SU-DHL-6 (cell line): ENCODE data around the gene EIF5A.

ENCODE experiments used
- H2AFZ ChIP-seq: fragments of 200-600 bp; sonication (generic); 2 replicates; pipeline ENCODE4 v1.6.1; 2014; ENCODE audit warnings: low read depth, mild to moderate bottlenecking, moderate library complexity, mixed read lengths, antibody characterized with exemption, low read length; ENCODE audit not compliant: severe bottlenecking
- H3F3A ChIP-seq: fragments of 200-600 bp; shearing (Covaris generic); 2 replicates; pipeline ENCODE4 v1.6.0; 2016; ENCODE audit warnings: antibody characterized with exemption, mild to moderate bottlenecking; ENCODE audit not compliant: insufficient read depth
- H3K27ac ChIP-seq: fragments of 200-600 bp; sonication (generic); 2 replicates; pipeline ENCODE4 v1.5.1; 2016; ENCODE audit warnings: low read depth, mild to moderate bottlenecking, low read length, moderate library complexity, mixed read lengths
- H3K27me3 ChIP-seq: fragments of 200-600 bp; sonication (generic), shearing (Covaris generic); 2 replicates; pipeline ENCODE4 v1.6.0; 2014; ENCODE audit warnings: mild to moderate bottlenecking, low read length
- H3K36me3 ChIP-seq: fragments of 200-600 bp; sonication (generic); 2 replicates; pipeline ENCODE4 v1.6.1; 2014; ENCODE audit warnings: mild to moderate bottlenecking, low read length, mixed read lengths
- H3K4me2 ChIP-seq: fragments of 300-600, 200-600 bp; shearing (Covaris generic), sonication (generic); 2 replicates; pipeline ENCODE4 v1.6.0; 2014; ENCODE audit warnings: low read length, low read depth, mild to moderate bottlenecking; ENCODE audit not compliant: poor library complexity, severe bottlenecking
- H3K4me3 ChIP-seq: fragments of 200-600 bp; sonication (generic); 2 replicates; pipeline ENCODE4 v1.5.1; 2014; ENCODE audit warnings: antibody characterized with exemption, low read length, mild to moderate bottlenecking, mixed read lengths; ENCODE audit not compliant: insufficient read depth, poor library complexity, severe bottlenecking
- H3K79me2 ChIP-seq: fragments of 200-600 bp; sonication (generic); 2 replicates; pipeline ENCODE4 v1.6.1; 2014; ENCODE audit warnings: mild to moderate bottlenecking, low read length, moderate library complexity; ENCODE audit not compliant: insufficient read depth
- H3K9ac ChIP-seq: fragments of 200-600 bp; sonication (generic); 2 replicates; pipeline ENCODE4 v1.7.0; 2014; ENCODE audit warnings: mild to moderate bottlenecking, low read length
- H3K9me2 ChIP-seq: fragments of 200-600 bp; sonication (generic); replicated peaks from 2 replicates; pipeline ENCODE4 v1.6.1; 2014; ENCODE audit warnings: low read length; ENCODE audit not compliant: insufficient read depth
- H3K9me3 ChIP-seq: fragments of 200-600 bp; sonication (generic); 2 replicates; pipeline ENCODE4 v1.6.1; 2014; ENCODE audit warnings: low read length, mixed read lengths; ENCODE audit not compliant: insufficient read depth
- H4K20me1 ChIP-seq: fragments of 200-600 bp; sonication (generic); 2 replicates; pipeline ENCODE4 v1.6.1; 2014; ENCODE audit warnings: low read depth, mild to moderate bottlenecking, antibody characterized with exemption, low read length, moderate library complexity, mixed read lengths
- CTCF ChIP-seq: fragments of 200-600 bp; sonication (generic); IDR thresholded peaks from one replicate; pipeline ENCODE4 v1.5.1; 2017; ENCODE audit warnings: antibody characterized with exemption, mild to moderate bottlenecking, low read length, moderate library complexity; ENCODE audit not compliant: insufficient read depth, poor library complexity, severe bottlenecking
- EZH2phosphoT487 ChIP-seq: fragments of 200-600 bp; sonication (generic), shearing (Covaris generic); conservative IDR thresholded peaks from 2 replicates; pipeline ENCODE4 v1.6.1; 2018; ENCODE audit warnings: mild to moderate bottlenecking, antibody characterized with exemption, low read length, moderate library complexity, mixed read lengths

EIF5A gene

GRCh38 chr17:7292194-7292593 is 15.2 kb upstream of the EIF5A start:
- no peaks in the 10 kb centered on the region for H3K27me3 ChIP-seq
- no peaks in the 10 kb centered on the region for H4K20me1 ChIP-seq
- H3K9me3 ChIP-seq: no peaks in the 10 kb centered on the region

GRCh38 chr17:7292729-7293128 is 14.7 kb upstream of the EIF5A start:
- Histone ChIP-seq H3K4me3 (no peak overlapping the region), H3K27ac (no peak overlapping the region), H3K79me2 (no peaks in the 10 kb centered on the region), H2AFZ (no peak overlapping the region), H3F3A (no peaks in the 10 kb centered on the region), H3K9me2 (no peaks in the 10 kb centered on the region), H3K36me3 (no peaks in the 10 kb centered on the region), H3K9me3 (no peaks in the 10 kb centered on the region), H4K20me1 (no peaks in the 10 kb centered on the region), H3K27me3 (no peaks in the 10 kb centered on the region), H3K4me2 (no peak overlapping the region), H3K9ac (no peak overlapping the region)
- TF ChIP-seq EZH2phosphoT487 (no peak), CTCF (no peak)

More at GRCh38 chr17:7292194-7292593, 15.2 kb upstream of the EIF5A start:
- Histone ChIP-seq H2AFZ (no peak overlapping the region), H3K4me3 (no peak overlapping the region), H3K9ac (no peak overlapping the region), H3K27ac (no peak overlapping the region), H3F3A (no peaks in the 10 kb centered on the region), H3K79me2 (no peaks in the 10 kb centered on the region), H3K9me2 (no peaks in the 10 kb centered on the region), H3K36me3 (no peaks in the 10 kb centered on the region), H3K4me2 (no peak overlapping the region)
- no peak for TF ChIP-seq EZH2phosphoT487
- TF ChIP-seq CTCF: no peak

- no peak overlapping the region for H3K4me3 ChIP-seq
These were observed 14.3 kb upstream of the EIF5A start for GRCh38 chr17:7293159-7293558.

More at GRCh38 chr17:7293159-7293558, 14.3 kb upstream of the EIF5A start:
- H3K79me2 ChIP-seq: no peaks in the 10 kb centered on the region
- no peaks in the 10 kb centered on the region for H3K36me3 ChIP-seq
- no peak overlapping the region for H2AFZ ChIP-seq
- no peak overlapping the region for H3K27ac ChIP-seq
- no peaks in the 10 kb centered on the region for H4K20me1 ChIP-seq
- H3K9me3 ChIP-seq: no peaks in the 10 kb centered on the region
- TF ChIP-seq EZH2phosphoT487: no peak
- no peak for TF ChIP-seq CTCF
- H3K27me3 ChIP-seq: no peaks in the 10 kb centered on the region
- H3K9ac ChIP-seq: no peak overlapping the region
- no peak overlapping the region for H3K4me2 ChIP-seq
- no peaks in the 10 kb centered on the region for H3F3A ChIP-seq
- no peaks in the 10 kb centered on the region for H3K9me2 ChIP-seq
